NCI-H1694 treated with DMSO at 0.1 percent for 48 hours (cell line): ENCODE measurements around the gene FANK1.
"Not testable (repeated sequence)": the region's sequence is repeated elsewhere in the genome, so short reads cannot be mapped to it uniquely, and the experiment has no call there.

ENCODE experiments used
- DNase-seq: peaks from one replicate; lab custom pipeline; 2025; lab: John Stamatoyannopoulos, UW

Gene FANK1

GRCh38 chr10:126022841-126023240 is 126.5 kb downstream of the FANK1 start:
- DNase-seq = no peak

GRCh38 chr10:126027692-126028091 is 131.3 kb downstream of the FANK1 start:
- DNase-seq = no peak

GRCh38 chr10:126029999-126030398 is 133.6 kb downstream of the FANK1 start:
- no peak for DNase-seq

- DNase-seq = no peak
Observed at GRCh38 chr10:126034586-126034985, 138.2 kb downstream of the FANK1 start.

GRCh38 chr10:126036515-126036914 is 140.2 kb downstream of the FANK1 start:
- DNase-seq = no peak

- DNase-seq = no peak
Observed at GRCh38 chr10:126037946-126038345, 141.6 kb downstream of the FANK1 start.

GRCh38 chr10:126041117-126041516 is 144.8 kb downstream of the FANK1 start:
- DNase-seq = no peak

GRCh38 chr10:126041804-126042231 is 145.5 kb downstream of the FANK1 start:
- DNase-seq = no peak

GRCh38 chr10:126042354-126042753 is 146.0 kb downstream of the FANK1 start:
- no peak for DNase-seq

- DNase-seq = no peak
Observed at GRCh38 chr10:126042906-126043305, 146.5 kb downstream of the FANK1 start.

GRCh38 chr10:126043389-126043788 is 147.0 kb downstream of the FANK1 start:
- DNase-seq = no peak

GRCh38 chr10:126045861-126046260 is 149.5 kb downstream of the FANK1 start:
- no peak for DNase-seq

- no peak for DNase-seq
Observed at GRCh38 chr10:126046831-126047230, 150.5 kb downstream of the FANK1 start.

GRCh38 chr10:126047749-126048148 is 151.4 kb downstream of the FANK1 start:
- not testable (repeated sequence) for DNase-seq

- DNase-seq = no peak
Observed at GRCh38 chr10:126049759-126050700, 153.7 kb downstream of the FANK1 start.

GRCh38 chr10:126052171-126052570 is 155.8 kb downstream of the FANK1 start:
- no peak for DNase-seq

GRCh38 chr10:126054191-126054590 is 157.8 kb downstream of the FANK1 start:
- DNase-seq = no peak

- DNase-seq = no peak
Observed at GRCh38 chr10:126057494-126057893, 161.1 kb downstream of the FANK1 start.

GRCh38 chr10:126058104-126058503 is 161.7 kb downstream of the FANK1 start:
- DNase-seq = no peak

- no peak for DNase-seq
Observed at GRCh38 chr10:126058507-126058906, 162.1 kb downstream of the FANK1 start.
